ENCODE results near the gene SHISA9. TPM values are rescaled to one million over a fixed set of nuclear protein-coding genes. Genes with fewer than 3 reads are reported as not detected.

Gene SHISA9
- total RNA-seq, 4 donors from 2014 or later: 3.6 to 10.8 (median 4.6) TPM

GRCh38 chr16:13236308-13236707 is 334.9 kb downstream of the SHISA9 start:
- H3K4me3 ChIP-seq: no peak overlapping the region
- H3K27me3 ChIP-seq: peaks cover 0 to 3% (median 0%) of the 10 kb centered on the region in 4 donors
- TF ChIP-seq POLR2AphosphoS5 (IDR thresholded peaks at IDR 0.05): no peak
- no peak for TF ChIP-seq EP300 (IDR thresholded peaks at IDR 0.05)
- TF ChIP-seq POLR2A (IDR thresholded peaks at IDR 0.05; ENCODE audit: low read depth): no peak
- peaks cover 0 to 3% (median 1%) of the 10 kb centered on the region in 4 donors for H3K4me1 ChIP-seq
- H3K9me3 ChIP-seq: no peaks in the 10 kb centered on the region
- no peaks in the 10 kb centered on the region for H3K36me3 ChIP-seq
- DNase-seq (ENCODE audit: extremely low spot score): no peak
- intact Hi-C loops (cut with DNase I): no loop called here
- no peak overlapping the region for H3K27ac ChIP-seq (replicated peaks in 1 of 4)
- WGBS: 90% methylated on average over 6 of the region's 6 CpGs

- DNase-seq (ENCODE audit: extremely low spot score): no peak
- TF ChIP-seq POLR2A (IDR thresholded peaks at IDR 0.05; ENCODE audit: low read depth): no peak
- no peak for TF ChIP-seq EP300 (IDR thresholded peaks at IDR 0.05)
- no peak for TF ChIP-seq CTCF (IDR thresholded peaks at IDR 0.05)
- TF ChIP-seq POLR2AphosphoS5 (IDR thresholded peaks at IDR 0.05): no peak
- intact Hi-C loops (cut with DNase I): no loop called here
- Histone ChIP-seq H3K9me3 (no peaks in the 10 kb centered on the region), H3K36me3 (no peaks in the 10 kb centered on the region), H3K27ac (replicated peaks in 1 of 4) (no peak overlapping the region), H3K4me1 (no peaks in the 10 kb centered on the region), H3K4me3 (no peak overlapping the region), H3K27me3 (peaks cover 0 to 3% (median 0%) of the 10 kb centered on the region in 4 donors)
- 56% methylated on average over 2 of the region's 2 CpGs for WGBS
Measured at GRCh38 chr16:13238182-13238581, 336.8 kb downstream of the SHISA9 start.

DNA sequence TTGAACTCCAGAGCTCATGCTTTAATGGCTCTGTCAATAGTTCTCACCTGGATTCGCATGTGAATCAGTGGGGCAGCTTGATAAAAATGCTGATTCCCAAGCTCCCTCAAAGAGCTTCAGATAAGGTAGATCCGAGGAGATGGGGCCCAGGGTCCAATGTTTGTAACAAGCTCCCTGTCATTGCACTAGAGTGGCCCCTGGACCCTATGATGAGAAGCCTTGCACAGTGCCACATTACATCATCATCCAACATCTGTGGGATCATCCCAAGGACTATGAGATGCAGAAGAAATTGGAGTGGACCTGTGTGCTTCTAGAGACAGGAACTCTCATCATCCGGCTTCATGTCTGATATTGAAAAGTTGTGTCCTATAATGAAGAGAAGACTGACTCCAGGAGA is 340.8 kb downstream of the SHISA9 start:
- intact Hi-C loops (cut with DNase I): no loop called here
- DNase-seq (ENCODE audit: extremely low spot score): no peak
- Histone ChIP-seq H3K36me3 (no peaks in the 10 kb centered on the region), H3K4me1 (no peaks in the 10 kb centered on the region), H3K4me3 (no peak overlapping the region), H3K9me3 (no peaks in the 10 kb centered on the region), H3K27me3 (peaks cover 0 to under 1% (median 0%) of the 10 kb centered on the region in 4 donors), H3K27ac (replicated peaks in 1 of 4) (no peak overlapping the region)
- 81% methylated on average over 3 of the region's 3 CpGs for WGBS
- TF ChIP-seq POLR2AphosphoS5 (IDR thresholded peaks at IDR 0.05): no peak
- no peak for TF ChIP-seq POLR2A (IDR thresholded peaks at IDR 0.05; ENCODE audit: low read depth)
- TF ChIP-seq EP300 (IDR thresholded peaks at IDR 0.05): no peak
- TF ChIP-seq CTCF (IDR thresholded peaks at IDR 0.05): no peak

- Histone ChIP-seq H3K36me3 (no peaks in the 10 kb centered on the region), H3K4me1 (no peaks in the 10 kb centered on the region), H3K9me3 (no peaks in the 10 kb centered on the region), H3K4me3 (no peak overlapping the region), H3K27me3 (no peaks in the 10 kb centered on the region), H3K27ac (replicated peaks in 1 of 4) (no peak overlapping the region)
- intact Hi-C loops (cut with DNase I): no loop called here
- no peak for DNase-seq (ENCODE audit: extremely low spot score)
- WGBS: 80% methylated on average over 5 of the region's 5 CpGs
- TF ChIP-seq CTCF (IDR thresholded peaks at IDR 0.05) (no peak), EP300 (IDR thresholded peaks at IDR 0.05) (no peak), POLR2AphosphoS5 (IDR thresholded peaks at IDR 0.05) (no peak), POLR2A (IDR thresholded peaks at IDR 0.05; ENCODE audit: low read depth) (no peak)
Measured at GRCh38 chr16:13244770-13245169, 343.4 kb downstream of the SHISA9 start.

DNA sequence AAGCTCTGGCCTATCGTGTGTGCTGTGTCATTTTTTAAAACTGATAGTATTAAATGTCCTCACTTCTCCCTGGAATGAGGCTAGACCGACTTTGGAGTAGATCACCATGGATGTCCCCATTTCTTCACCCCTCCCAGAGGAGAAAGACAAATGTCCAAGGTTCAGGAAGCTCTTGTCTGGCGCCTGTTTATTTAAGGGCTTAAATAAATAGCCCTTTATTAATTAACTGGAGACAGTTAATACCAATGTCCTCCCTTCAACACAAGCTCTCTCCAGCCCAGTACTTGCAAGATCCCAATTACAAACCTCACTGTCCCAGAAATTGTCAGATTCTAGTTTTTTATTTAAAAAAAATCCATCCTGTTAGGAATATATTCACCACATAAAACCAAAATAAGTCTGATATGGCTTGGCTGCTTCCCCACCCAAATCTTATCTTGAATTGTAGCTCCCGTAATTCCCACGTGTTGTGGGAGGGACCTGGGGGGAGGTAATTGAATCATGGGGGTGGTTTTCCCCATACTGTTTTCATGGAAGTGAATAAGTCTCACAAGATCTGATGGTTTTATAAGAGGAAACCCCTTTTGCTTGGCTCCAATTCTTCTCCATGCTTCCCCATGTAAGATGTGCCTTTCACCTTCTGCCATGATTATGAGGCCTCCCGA is 344.4 kb downstream of the SHISA9 start:
- no peak overlapping the region for H3K4me3 ChIP-seq
- intact Hi-C loops (cut with DNase I): no loop called here
- no peaks in the 10 kb centered on the region for H3K27me3 ChIP-seq
- TF ChIP-seq POLR2AphosphoS5 (IDR thresholded peaks at IDR 0.05): no peak
- TF ChIP-seq EP300 (IDR thresholded peaks at IDR 0.05): no peak
- no peak for TF ChIP-seq CTCF (IDR thresholded peaks at IDR 0.05)
- no peak for TF ChIP-seq POLR2A (IDR thresholded peaks at IDR 0.05; ENCODE audit: low read depth)
- no peaks in the 10 kb centered on the region for H3K9me3 ChIP-seq
- no peaks in the 10 kb centered on the region for H3K4me1 ChIP-seq
- 82% methylated on average over 6 of the region's 6 CpGs for WGBS
- H3K36me3 ChIP-seq: no peaks in the 10 kb centered on the region
- H3K27ac ChIP-seq (replicated peaks in 1 of 4): no peak overlapping the region
- no peak for DNase-seq (ENCODE audit: extremely low spot score)

Data from esophagus muscularis mucosa (tissue), 4 donors.